IMR-90 (cell line): ENCODE measurements around the gene ALDH1A2. TPM values are rescaled to one million over a fixed set of nuclear protein-coding genes. Genes with fewer than 3 reads are reported as not detected.

ENCODE experiments used
- ATAC-seq: fragments of 200-7000 bp; cut with Tn5 transposase; 2 replicates; pipeline ENCODE4 v1.9.1; 2020; ENCODE audit warnings: low read depth, mild to moderate bottlenecking, moderate library complexity
- BruUV-seq: library from RNA; stranded (reverse); fragments of 400-500 nt; replicated peaks from 2 replicates; lab custom pipeline; 2021; lab: Mats Ljungman, UMichigan
- CTCF ChIA-PET: fragments of 300-600 bp; formaldehyde crosslinking; extraction: SDS; loops from one replicate; lab custom pipeline; 2021; ENCODE audit warnings: antibody characterized with exemption; lab: Yijun Ruan, JAX
- POLR2A ChIA-PET: fragments of 300-600 bp; sonication (Branson Sonifier 250); formaldehyde crosslinking; loops from one replicate; lab custom pipeline; 2022; ENCODE audit warnings: antibody characterized with exemption; ENCODE audit not compliant: unreplicated experiment; lab: Charles Lee
- DNase-seq: peaks from one replicate; pipeline ENCODE4 v3.0.0; 2013
- H2AFZ ChIP-seq: replicated peaks from 2 replicates; pipeline ENCODE3; 2013; ENCODE audit warnings: low read length, mild to moderate bottlenecking; ENCODE audit not compliant: poor library complexity
- H2AK5ac ChIP-seq: 2 replicates; pipeline ENCODE4 v1.6.1; 2013; ENCODE audit warnings: low read depth, low read length, inconsistent platforms
- H2AK9ac ChIP-seq: replicated peaks from 2 replicates; pipeline ENCODE3; 2013; ENCODE audit warnings: mild to moderate bottlenecking, low read depth, low read length, moderate library complexity; ENCODE audit not compliant: poor library complexity
- H2BK120ac ChIP-seq: 2 replicates; pipeline ENCODE4 v1.6.1; 2013; ENCODE audit warnings: low read depth, low read length, inconsistent platforms
- H2BK15ac ChIP-seq: 3 replicates; pipeline ENCODE4 v1.6.1; 2013; ENCODE audit warnings: low read depth, low read length, inconsistent platforms
- H2BK20ac ChIP-seq: 2 replicates; pipeline ENCODE4 v1.6.1; 2013; ENCODE audit warnings: low read depth, mild to moderate bottlenecking, inconsistent platforms, low read length, moderate library complexity
- H2BK5ac ChIP-seq: 2 replicates; pipeline ENCODE4 v1.6.1; 2013; ENCODE audit warnings: mild to moderate bottlenecking, low read depth, low read length, inconsistent platforms; ENCODE audit not compliant: poor library complexity, severe bottlenecking
- H3K14ac ChIP-seq: replicated peaks from 2 replicates; pipeline ENCODE4 v1.6.1; 2013; ENCODE audit warnings: low read depth, low read length, inconsistent platforms
- H3K18ac ChIP-seq: 2 replicates; pipeline ENCODE4 v1.6.1; 2013; ENCODE audit warnings: low read depth, low read length, control low read depth
- H3K23ac ChIP-seq: 2 replicates; pipeline ENCODE4 v1.6.1; 2013; ENCODE audit warnings: low read depth, low read length, inconsistent platforms
- H3K27ac ChIP-seq: 2 replicates; pipeline ENCODE4 v1.5.1; 2013; ENCODE audit warnings: mild to moderate bottlenecking, control low read depth, low read length; ENCODE audit not compliant: insufficient read depth
- H3K27me3 ChIP-seq: 2 replicates; pipeline ENCODE4 v1.6.1; 2013; ENCODE audit warnings: low read length; ENCODE audit not compliant: control insufficient read depth, insufficient read depth
- H3K36me3 ChIP-seq: 2 replicates; pipeline ENCODE4 v1.6.1; 2013; ENCODE audit warnings: low read length, mixed read lengths; ENCODE audit not compliant: control insufficient read depth, insufficient read depth
- H3K4ac ChIP-seq: 2 replicates; pipeline ENCODE4 v1.6.1; 2013; ENCODE audit warnings: low read depth, low read length, inconsistent platforms
- H3K4me1 ChIP-seq: 2 replicates; pipeline ENCODE4 v1.6.1; 2013; ENCODE audit warnings: low read length, mixed read lengths; ENCODE audit not compliant: control insufficient read depth, insufficient read depth
- H3K4me2 ChIP-seq: 2 replicates; pipeline ENCODE4 v1.6.1; 2013; ENCODE audit warnings: low read depth, mild to moderate bottlenecking, control low read depth, low read length, moderate library complexity
- H3K4me3 ChIP-seq: 2 replicates; pipeline ENCODE4 v1.5.1; 2013; ENCODE audit warnings: low read depth, mild to moderate bottlenecking, control low read depth, low read length, moderate library complexity; ENCODE audit not compliant: insufficient read depth
- H3K56ac ChIP-seq: 2 replicates; pipeline ENCODE4 v1.6.1; 2013; ENCODE audit warnings: low read length, inconsistent platforms; ENCODE audit not compliant: insufficient read depth; ENCODE audit errors: extremely low read depth
- H3K79me1 ChIP-seq, 2 experiments: 2 replicates each; pipeline ENCODE4 v1.6.1; 2013; ENCODE audit warnings: low read length in 2 of 2, inconsistent platforms in 1 of 2, low read depth in 1 of 2
- H3K9ac ChIP-seq: 2 replicates; pipeline ENCODE4 v1.6.1; 2013; ENCODE audit warnings: low read depth, low read length, control low read depth
- H3K9me1 ChIP-seq: 2 replicates; pipeline ENCODE4 v1.6.1; 2013; ENCODE audit warnings: low read length, inconsistent platforms; ENCODE audit not compliant: insufficient read depth
- H3K9me3 ChIP-seq: 2 replicates; pipeline ENCODE4 v1.6.1; 2013; ENCODE audit warnings: low read length; ENCODE audit not compliant: control insufficient read depth, insufficient read depth
- H4K20me1 ChIP-seq: 2 replicates; pipeline ENCODE4 v1.6.1; 2013; ENCODE audit warnings: low read length, inconsistent platforms; ENCODE audit not compliant: insufficient read depth
- H4K5ac ChIP-seq: 2 replicates; pipeline ENCODE4 v1.6.1; 2013; ENCODE audit warnings: mild to moderate bottlenecking, low read depth, low read length, control low read depth
- H4K8ac ChIP-seq, 2 experiments: 2 replicates each; pipeline ENCODE4 v1.6.1; 2013; ENCODE audit warnings: low read depth in 2 of 2, low read length in 2 of 2, control low read depth in 1 of 2, inconsistent platforms in 1 of 2
- H4K91ac ChIP-seq: 2 replicates; pipeline ENCODE4 v1.6.1; 2013; ENCODE audit warnings: low read depth, low read length, inconsistent platforms; ENCODE audit not compliant: insufficient read depth
- BHLHE40 ChIP-seq: fragments of 150-350 bp; IDR thresholded peaks from 2 replicates; pipeline ENCODE4 v1.6.1; 2016; ENCODE audit warnings: mild to moderate bottlenecking, low read depth, low read length
- CEBPB ChIP-seq: IDR thresholded peaks from 2 replicates; pipeline ENCODE4 v1.6.1; 2012; ENCODE audit warnings: low read depth, low read length, improper control_type of control experiment
- CHD1 ChIP-seq: IDR thresholded peaks from 2 replicates; pipeline ENCODE4 v1.6.1; 2012; ENCODE audit warnings: low read depth, low read length, improper control_type of control experiment
- FOS ChIP-seq: fragments of 150-350 bp; IDR thresholded peaks from 2 replicates; pipeline ENCODE4 v1.6.1; 2016; ENCODE audit warnings: low read depth, low read length
- MAFK ChIP-seq: IDR thresholded peaks from 2 replicates; pipeline ENCODE4 v1.6.1; 2012; ENCODE audit warnings: low read depth, low read length, improper control_type of control experiment
- MAZ ChIP-seq: IDR thresholded peaks from 2 replicates; pipeline ENCODE4 v1.6.1; 2012; ENCODE audit warnings: low read depth, mild to moderate bottlenecking, low read length, improper control_type of control experiment, moderate library complexity, borderline replicate concordance
- NFE2L2 ChIP-seq: fragments of 150-350 bp; IDR thresholded peaks from 2 replicates; pipeline ENCODE4 v1.6.1; 2016; ENCODE audit warnings: low read depth, mild to moderate bottlenecking, low read length
- POLR2A ChIP-seq: IDR thresholded peaks from 2 replicates; pipeline ENCODE4 v1.6.1; 2012; ENCODE audit warnings: mild to moderate bottlenecking, low read depth, low read length
- RAD21 ChIP-seq: IDR thresholded peaks from 2 replicates; pipeline ENCODE4 v1.6.1; 2012; ENCODE audit warnings: low read length, improper control_type of control experiment
- RFX5 ChIP-seq: IDR thresholded peaks from 2 replicates; pipeline ENCODE4 v1.8.0; 2012; ENCODE audit warnings: low read depth, mild to moderate bottlenecking, low read length, moderate library complexity
- SMC3 ChIP-seq: fragments of 150-350 bp; IDR thresholded peaks from 2 replicates; pipeline ENCODE4 v1.6.1; 2016; ENCODE audit warnings: low read depth, mild to moderate bottlenecking, antibody characterized with exemption, low read length, moderate library complexity
- WGBS, 2 experiments: methylation state at CpG; one replicate each; pipeline versions ENCODE4 v1.1.5 to v1.1.7; 2013; ENCODE audit warnings: missing lambda C conversion rate in 2 of 2; ENCODE audit not compliant: insufficient read length in 1 of 2; ENCODE audit errors: extremely low coverage in 2 of 2; 5-methylcytosine and 5-hydroxymethylcytosine counted together
- dilution Hi-C: fragments of 300-500 bp; cut with HindIII; formaldehyde crosslinking; loops from one replicate; pipeline ENCODE4 v1.14.3; 2018; ENCODE audit warnings: low sequenced_read_pairs; ENCODE audit not compliant: unreplicated experiment
- in situ Hi-C: fragments of 300-500 bp; cut with MboI; formaldehyde crosslinking; loops from 3 replicates; pipeline ENCODE4 v1.14.3; 2019; ENCODE audit warnings: low sequenced_read_pairs, inconsistent platforms, mixed read lengths
- intact Hi-C: fragments of 100-400 bp; cut with micrococcal nuclease; formaldehyde crosslinking; loops from 2 replicates; pipeline ENCODE4 v1.10.0; 2022
- polyA plus RNA-seq, 3 experiments: library from polyadenylated mRNA; depleted of rRNA; stranded (reverse); fragments of >200 nt; gene quantifications; 2 replicates each; pipeline ENCODE4 v1.2.3, GENCODE V29; 2012; ENCODE audit warnings: low replicate concordance in 1 of 3
- total RNA-seq: library from RNA; depleted of rRNA; stranded (reverse); fragments of >200 nt; gene quantifications from 2 replicates; pipeline ENCODE4 v1.2.3, GENCODE V29; 2012
- TF ChIP-seq, protein P1 (sequence below): conservative IDR thresholded peaks from 2 replicates; pipeline ENCODE4 v1.5.1; 2012; ENCODE audit warnings: mild to moderate bottlenecking, low read depth, low read length, improper control_type of control experiment

ALDH1A2 gene
- total and polyA plus RNA-seq, 2 of the 4 experiments (the other 2 are of a cell fraction), result not detected

DNA sequence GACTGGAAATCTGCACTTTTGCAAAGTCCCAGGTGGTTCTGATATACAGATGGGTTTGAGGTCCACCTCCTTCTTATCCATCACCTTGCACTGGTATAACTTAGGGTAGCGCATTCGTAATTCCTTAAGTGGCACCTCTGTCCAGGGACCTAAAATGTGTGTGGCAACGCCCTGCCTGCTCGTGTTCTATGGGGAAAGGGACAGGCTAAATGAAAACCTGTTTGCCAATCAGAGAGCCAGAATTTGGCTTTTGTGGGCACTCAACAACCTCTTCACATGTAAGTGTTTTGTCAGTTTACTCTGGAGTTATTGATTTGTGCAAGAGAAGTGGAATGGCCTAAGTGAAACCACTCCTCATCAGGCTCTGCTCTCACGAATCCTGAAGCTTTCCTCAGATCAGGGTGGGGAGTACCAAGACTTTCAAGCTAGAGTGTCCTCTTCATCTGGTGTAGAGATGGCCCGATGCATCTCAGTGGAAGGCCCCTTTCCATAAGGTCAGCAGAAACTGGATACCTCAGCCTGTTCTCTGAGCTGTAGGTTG is 138.3 kb downstream of the ALDH1A2 start:
- no peaks in the 10 kb centered on the region for H4K20me1 ChIP-seq
- H2BK5ac ChIP-seq, result no peak overlapping the region
- H2BK20ac ChIP-seq, result no peak overlapping the region
- CTCF ChIA-PET, result no interaction called here
- dilution Hi-C loops, result no loop called here
- no peak overlapping the region for H3K23ac ChIP-seq
- no peak overlapping the region for H4K8ac ChIP-seq
- no peak overlapping the region for H4K91ac ChIP-seq
- H3K4me2 ChIP-seq, result no peak overlapping the region
- no peak overlapping the region for H2AK9ac ChIP-seq
- H3K36me3 ChIP-seq, result no peaks in the 10 kb centered on the region
- no peaks in the 10 kb centered on the region for H3K27me3 ChIP-seq
- no peak overlapping the region for H3K27ac ChIP-seq
- no peak overlapping the region for H3K18ac ChIP-seq
- no peaks in the 10 kb centered on the region for H3K79me1 ChIP-seq
- H3K4me3 ChIP-seq, result no peak overlapping the region
- no peak for ATAC-seq
- H3K9me1 ChIP-seq, result no peaks in the 10 kb centered on the region
- WGBS, 2 experiments, result 84% methylated on average over 5 of the region's 6 CpGs; no CpG with 5 or more reads in 1 of the 2 experiments
- BruUV-seq, result no TSS peak
- H2AFZ ChIP-seq, result no peak overlapping the region
- no peak overlapping the region for H3K9ac ChIP-seq
- H3K14ac ChIP-seq, result no peak overlapping the region
- POLR2A ChIA-PET, result no interaction called here
- no peaks in the 10 kb centered on the region for H3K9me3 ChIP-seq
- H2AK5ac ChIP-seq, result no peak overlapping the region
- TF ChIP-seq CEBPB (no peak), NFE2L2 (no peak), MAZ (no peak), BHLHE40 (no peak), RAD21 (no peak), MAFK (no peak), RFX5 (no peak), SMC3 (no peak), POLR2A (no peak), CHD1 (no peak), FOS (no peak)
- TF ChIP-seq, protein P1, sequence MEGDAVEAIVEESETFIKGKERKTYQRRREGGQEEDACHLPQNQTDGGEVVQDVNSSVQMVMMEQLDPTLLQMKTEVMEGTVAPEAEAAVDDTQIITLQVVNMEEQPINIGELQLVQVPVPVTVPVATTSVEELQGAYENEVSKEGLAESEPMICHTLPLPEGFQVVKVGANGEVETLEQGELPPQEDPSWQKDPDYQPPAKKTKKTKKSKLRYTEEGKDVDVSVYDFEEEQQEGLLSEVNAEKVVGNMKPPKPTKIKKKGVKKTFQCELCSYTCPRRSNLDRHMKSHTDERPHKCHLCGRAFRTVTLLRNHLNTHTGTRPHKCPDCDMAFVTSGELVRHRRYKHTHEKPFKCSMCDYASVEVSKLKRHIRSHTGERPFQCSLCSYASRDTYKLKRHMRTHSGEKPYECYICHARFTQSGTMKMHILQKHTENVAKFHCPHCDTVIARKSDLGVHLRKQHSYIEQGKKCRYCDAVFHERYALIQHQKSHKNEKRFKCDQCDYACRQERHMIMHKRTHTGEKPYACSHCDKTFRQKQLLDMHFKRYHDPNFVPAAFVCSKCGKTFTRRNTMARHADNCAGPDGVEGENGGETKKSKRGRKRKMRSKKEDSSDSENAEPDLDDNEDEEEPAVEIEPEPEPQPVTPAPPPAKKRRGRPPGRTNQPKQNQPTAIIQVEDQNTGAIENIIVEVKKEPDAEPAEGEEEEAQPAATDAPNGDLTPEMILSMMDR, result no peak
- no peak overlapping the region for H2BK15ac ChIP-seq
- no peak overlapping the region for H2BK120ac ChIP-seq
- H3K56ac ChIP-seq, result no peak overlapping the region
- DNase-seq, result no peak
- no peak overlapping the region for H4K5ac ChIP-seq
- in situ Hi-C loops, result no loop called here
- no peak overlapping the region for H3K4ac ChIP-seq
- intact Hi-C loops, result no loop called here
- H3K4me1 ChIP-seq, result no peaks in the 10 kb centered on the region
